ENCODE results near the gene TMIGD1. TPM values are rescaled to one million over a fixed set of nuclear protein-coding genes. Genes with fewer than 3 reads are reported as not detected.

Gene TMIGD1
- total and polyA plus RNA-seq, 2 experiments from 2014 or later = not detected

DNA sequence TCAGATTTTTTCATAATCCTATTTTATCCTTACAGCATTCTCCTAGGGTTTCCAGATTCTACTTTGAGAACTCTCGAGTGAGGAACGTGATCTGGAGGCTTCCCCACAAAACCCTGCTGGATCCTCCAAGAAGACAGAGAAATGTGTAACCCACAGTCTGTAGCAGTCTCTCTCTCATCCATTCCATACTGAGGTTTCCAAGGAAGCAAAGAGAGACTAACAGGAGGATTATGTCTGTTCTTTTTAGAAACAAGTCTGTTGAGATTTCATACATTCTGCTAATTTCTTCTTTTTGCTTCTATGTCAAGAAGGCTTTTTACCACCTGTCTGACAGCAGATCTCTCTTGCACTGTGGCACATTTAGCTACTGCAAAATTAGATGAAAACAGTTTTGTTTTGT lies 18.8 kb downstream of the TMIGD1 start:
- no peaks in the 10 kb centered on the region for H3K9me2 ChIP-seq (ENCODE audit: insufficient read depth)

More for the DNA sequence above, 18.8 kb downstream of the TMIGD1 start:
- DNase-seq (ENCODE audit: low spot score) (no peak), ATAC-seq (no peak)
- Histone ChIP-seq H3F3A (replicated peaks; ENCODE audit: low read depth) (no peaks in the 10 kb centered on the region), H2AFZ (peak overlapping the region; percentile 81; the same call in 1 of the 2 replicates), H3K27me3 (ENCODE audit: insufficient read depth) (no peaks in the 10 kb centered on the region), H3K36me3 (ENCODE audit: insufficient read depth) (no peaks in the 10 kb centered on the region), H3K4me3 (no peak overlapping the region), H3K4me1 (ENCODE audit: insufficient read depth) (no peaks in the 10 kb centered on the region), H3K4me2 (no peak overlapping the region), H3K79me2 (replicated peaks; ENCODE audit: insufficient read depth) (no peaks in the 10 kb centered on the region), H4K20me1 (replicated peaks; ENCODE audit: insufficient read depth) (no peaks in the 10 kb centered on the region), H3K27ac (ENCODE audit: low read depth) (no peak overlapping the region)
- H3K4me3 Mint-ChIP-seq = no peak overlapping the region
- H3K9me3 Mint-ChIP-seq = no peaks in the 10 kb centered on the region
- H3K27ac Mint-ChIP-seq = no peak overlapping the region
- H3K27me3 Mint-ChIP-seq (ENCODE audit: insufficient read depth, low read depth, poor library complexity) = peaks cover 1% of the 10 kb centered on the region
- peaks cover 3% of the 10 kb centered on the region; the same call in 1 of the 3 replicates for H3K4me1 Mint-ChIP-seq
- H3K36me3 Mint-ChIP-seq (ENCODE audit: low read depth) = no peaks in the 10 kb centered on the region
- TF ChIP-seq ZNF114 (CRISPR knock-in tag; IDR thresholded peaks at IDR 0.05) (no peak), POLR2AphosphoS5 (IDR thresholded peaks at IDR 0.05; ENCODE audit: low read depth) (no peak), NANOG (IDR thresholded peaks at IDR 0.05; ENCODE audit: borderline replicate concordance) (no peak), ZNF331 (CRISPR knock-in tag; IDR thresholded peaks at IDR 0.05; ENCODE audit: low read depth) (no peak), CTCF (conservative IDR thresholded peaks at IDR 0.05; ENCODE audit: low read depth in 2 of 2) (no peak), JUNB (IDR thresholded peaks at IDR 0.05; ENCODE audit: unreplicated experiment) (no peak), CREB1 (CRISPR knock-in tag; IDR thresholded peaks at IDR 0.05; ENCODE audit: low read depth) (no peak), EZH2phosphoT487 (IDR thresholded peaks at IDR 0.05; ENCODE audit: unreplicated experiment) (no peak), STAT1 (IDR thresholded peaks at IDR 0.05; ENCODE audit: unreplicated experiment) (no peak), EZH2 (IDR thresholded peaks at IDR 0.05; ENCODE audit: low read depth, unreplicated experiment) (no peak)
- TF ChIP-seq, protein P1, sequence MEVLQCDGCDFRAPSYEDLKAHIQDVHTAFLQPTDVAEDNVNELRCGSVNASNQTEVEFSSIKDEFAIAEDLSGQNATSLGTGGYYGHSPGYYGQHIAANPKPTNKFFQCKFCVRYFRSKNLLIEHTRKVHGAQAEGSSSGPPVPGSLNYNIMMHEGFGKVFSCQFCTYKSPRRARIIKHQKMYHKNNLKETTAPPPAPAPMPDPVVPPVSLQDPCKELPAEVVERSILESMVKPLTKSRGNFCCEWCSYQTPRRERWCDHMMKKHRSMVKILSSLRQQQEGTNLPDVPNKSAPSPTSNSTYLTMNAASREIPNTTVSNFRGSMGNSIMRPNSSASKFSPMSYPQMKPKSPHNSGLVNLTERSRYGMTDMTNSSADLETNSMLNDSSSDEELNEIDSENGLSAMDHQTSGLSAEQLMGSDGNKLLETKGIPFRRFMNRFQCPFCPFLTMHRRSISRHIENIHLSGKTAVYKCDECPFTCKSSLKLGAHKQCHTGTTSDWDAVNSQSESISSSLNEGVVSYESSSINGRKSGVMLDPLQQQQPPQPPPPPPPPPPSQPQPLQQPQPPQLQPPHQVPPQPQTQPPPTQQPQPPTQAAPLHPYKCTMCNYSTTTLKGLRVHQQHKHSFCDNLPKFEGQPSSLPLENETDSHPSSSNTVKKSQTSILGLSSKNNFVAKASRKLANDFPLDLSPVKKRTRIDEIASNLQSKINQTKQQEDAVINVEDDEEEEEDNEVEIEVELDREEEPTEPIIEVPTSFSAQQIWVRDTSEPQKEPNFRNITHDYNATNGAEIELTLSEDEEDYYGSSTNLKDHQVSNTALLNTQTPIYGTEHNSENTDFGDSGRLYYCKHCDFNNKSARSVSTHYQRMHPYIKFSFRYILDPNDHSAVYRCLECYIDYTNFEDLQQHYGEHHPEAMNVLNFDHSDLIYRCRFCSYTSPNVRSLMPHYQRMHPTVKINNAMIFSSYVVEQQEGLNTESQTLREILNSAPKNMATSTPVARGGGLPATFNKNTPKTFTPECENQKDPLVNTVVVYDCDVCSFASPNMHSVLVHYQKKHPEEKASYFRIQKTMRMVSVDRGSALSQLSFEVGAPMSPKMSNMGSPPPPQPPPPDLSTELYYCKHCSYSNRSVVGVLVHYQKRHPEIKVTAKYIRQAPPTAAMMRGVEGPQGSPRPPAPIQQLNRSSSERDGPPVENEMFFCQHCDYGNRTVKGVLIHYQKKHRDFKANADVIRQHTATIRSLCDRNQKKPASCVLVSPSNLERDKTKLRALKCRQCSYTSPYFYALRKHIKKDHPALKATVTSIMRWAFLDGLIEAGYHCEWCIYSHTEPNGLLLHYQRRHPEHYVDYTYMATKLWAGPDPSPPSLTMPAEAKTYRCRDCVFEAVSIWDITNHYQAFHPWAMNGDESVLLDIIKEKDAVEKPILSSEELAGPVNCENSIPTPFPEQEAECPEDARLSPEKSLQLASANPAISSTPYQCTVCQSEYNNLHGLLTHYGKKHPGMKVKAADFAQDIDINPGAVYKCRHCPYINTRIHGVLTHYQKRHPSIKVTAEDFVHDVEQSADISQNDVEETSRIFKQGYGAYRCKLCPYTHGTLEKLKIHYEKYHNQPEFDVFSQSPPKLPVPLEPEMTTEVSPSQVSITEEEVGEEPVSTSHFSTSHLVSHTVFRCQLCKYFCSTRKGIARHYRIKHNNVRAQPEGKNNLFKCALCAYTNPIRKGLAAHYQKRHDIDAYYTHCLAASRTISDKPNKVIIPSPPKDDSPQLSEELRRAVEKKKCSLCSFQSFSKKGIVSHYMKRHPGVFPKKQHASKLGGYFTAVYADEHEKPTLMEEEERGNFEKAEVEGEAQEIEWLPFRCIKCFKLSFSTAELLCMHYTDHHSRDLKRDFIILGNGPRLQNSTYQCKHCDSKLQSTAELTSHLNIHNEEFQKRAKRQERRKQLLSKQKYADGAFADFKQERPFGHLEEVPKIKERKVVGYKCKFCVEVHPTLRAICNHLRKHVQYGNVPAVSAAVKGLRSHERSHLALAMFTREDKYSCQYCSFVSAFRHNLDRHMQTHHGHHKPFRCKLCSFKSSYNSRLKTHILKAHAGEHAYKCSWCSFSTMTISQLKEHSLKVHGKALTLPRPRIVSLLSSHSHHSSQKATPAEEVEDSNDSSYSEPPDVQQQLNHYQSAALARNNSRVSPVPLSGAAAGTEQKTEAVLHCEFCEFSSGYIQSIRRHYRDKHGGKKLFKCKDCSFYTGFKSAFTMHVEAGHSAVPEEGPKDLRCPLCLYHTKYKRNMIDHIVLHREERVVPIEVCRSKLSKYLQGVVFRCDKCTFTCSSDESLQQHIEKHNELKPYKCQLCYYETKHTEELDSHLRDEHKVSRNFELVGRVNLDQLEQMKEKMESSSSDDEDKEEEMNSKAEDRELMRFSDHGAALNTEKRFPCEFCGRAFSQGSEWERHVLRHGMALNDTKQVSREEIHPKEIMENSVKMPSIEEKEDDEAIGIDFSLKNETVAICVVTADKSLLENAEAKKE (CRISPR knock-in tag; IDR thresholded peaks at IDR 0.05) = no peak
- TF ChIP-seq, protein P2, sequence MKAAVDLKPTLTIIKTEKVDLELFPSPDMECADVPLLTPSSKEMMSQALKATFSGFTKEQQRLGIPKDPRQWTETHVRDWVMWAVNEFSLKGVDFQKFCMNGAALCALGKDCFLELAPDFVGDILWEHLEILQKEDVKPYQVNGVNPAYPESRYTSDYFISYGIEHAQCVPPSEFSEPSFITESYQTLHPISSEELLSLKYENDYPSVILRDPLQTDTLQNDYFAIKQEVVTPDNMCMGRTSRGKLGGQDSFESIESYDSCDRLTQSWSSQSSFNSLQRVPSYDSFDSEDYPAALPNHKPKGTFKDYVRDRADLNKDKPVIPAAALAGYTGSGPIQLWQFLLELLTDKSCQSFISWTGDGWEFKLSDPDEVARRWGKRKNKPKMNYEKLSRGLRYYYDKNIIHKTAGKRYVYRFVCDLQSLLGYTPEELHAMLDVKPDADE (IDR thresholded peaks at IDR 0.05) = no peak
- TF ChIP-seq, protein P3, sequence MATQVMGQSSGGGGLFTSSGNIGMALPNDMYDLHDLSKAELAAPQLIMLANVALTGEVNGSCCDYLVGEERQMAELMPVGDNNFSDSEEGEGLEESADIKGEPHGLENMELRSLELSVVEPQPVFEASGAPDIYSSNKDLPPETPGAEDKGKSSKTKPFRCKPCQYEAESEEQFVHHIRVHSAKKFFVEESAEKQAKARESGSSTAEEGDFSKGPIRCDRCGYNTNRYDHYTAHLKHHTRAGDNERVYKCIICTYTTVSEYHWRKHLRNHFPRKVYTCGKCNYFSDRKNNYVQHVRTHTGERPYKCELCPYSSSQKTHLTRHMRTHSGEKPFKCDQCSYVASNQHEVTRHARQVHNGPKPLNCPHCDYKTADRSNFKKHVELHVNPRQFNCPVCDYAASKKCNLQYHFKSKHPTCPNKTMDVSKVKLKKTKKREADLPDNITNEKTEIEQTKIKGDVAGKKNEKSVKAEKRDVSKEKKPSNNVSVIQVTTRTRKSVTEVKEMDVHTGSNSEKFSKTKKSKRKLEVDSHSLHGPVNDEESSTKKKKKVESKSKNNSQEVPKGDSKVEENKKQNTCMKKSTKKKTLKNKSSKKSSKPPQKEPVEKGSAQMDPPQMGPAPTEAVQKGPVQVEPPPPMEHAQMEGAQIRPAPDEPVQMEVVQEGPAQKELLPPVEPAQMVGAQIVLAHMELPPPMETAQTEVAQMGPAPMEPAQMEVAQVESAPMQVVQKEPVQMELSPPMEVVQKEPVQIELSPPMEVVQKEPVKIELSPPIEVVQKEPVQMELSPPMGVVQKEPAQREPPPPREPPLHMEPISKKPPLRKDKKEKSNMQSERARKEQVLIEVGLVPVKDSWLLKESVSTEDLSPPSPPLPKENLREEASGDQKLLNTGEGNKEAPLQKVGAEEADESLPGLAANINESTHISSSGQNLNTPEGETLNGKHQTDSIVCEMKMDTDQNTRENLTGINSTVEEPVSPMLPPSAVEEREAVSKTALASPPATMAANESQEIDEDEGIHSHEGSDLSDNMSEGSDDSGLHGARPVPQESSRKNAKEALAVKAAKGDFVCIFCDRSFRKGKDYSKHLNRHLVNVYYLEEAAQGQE (IDR thresholded peaks at IDR 0.05; ENCODE audit: unreplicated experiment) = no peak

Data from GM23338 (cell line).